Measurements from ENCODE around the gene RAD51D.
"Not testable (repeated sequence)": the region's sequence is repeated elsewhere in the genome, so short reads cannot be mapped to it uniquely, and the experiment has no call there.

RAD51D gene

DNA sequence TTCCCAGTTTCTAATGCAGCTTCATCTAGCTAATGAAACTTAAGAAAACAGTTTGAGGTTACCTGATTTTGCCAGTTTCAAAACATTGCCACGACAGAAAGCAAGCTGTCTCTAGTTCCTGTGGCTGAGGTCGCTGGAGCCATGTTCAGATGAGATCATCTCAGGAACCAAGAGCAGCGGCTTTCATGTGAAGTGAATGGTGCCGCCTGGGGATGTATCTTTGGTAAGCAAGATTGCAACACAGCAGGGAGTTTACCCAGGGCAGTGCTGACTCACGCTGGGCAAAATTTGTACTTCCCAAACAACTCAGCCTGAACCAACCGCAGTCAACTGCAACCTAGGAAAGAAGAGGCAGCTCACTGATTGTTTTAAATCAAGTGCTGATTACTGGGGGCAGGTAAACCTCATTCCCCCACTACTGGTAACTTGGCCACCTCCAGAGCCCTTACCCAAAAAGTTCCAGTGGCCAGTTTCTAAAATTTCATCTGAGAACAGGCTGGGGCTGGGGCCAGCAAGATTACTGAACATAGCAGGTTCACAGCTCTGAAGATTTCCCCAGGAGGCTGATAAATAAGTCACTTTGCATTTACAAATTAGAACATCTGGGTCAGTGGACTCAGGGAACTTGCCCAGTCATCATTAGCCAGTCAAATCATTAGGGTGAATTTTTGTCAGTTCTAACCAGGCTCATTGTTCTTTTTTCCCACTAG lies 56.0 kb downstream of the RAD51D start, which contains the start of gene RFFL:
Gene RFFL, minus strand, starts transcription at position 194 of the 710 bp plus-strand sequence. CDS start 37,154 bp downstream, outside the sequence.
- peak; percentile 39 for DNase-seq

DNA sequence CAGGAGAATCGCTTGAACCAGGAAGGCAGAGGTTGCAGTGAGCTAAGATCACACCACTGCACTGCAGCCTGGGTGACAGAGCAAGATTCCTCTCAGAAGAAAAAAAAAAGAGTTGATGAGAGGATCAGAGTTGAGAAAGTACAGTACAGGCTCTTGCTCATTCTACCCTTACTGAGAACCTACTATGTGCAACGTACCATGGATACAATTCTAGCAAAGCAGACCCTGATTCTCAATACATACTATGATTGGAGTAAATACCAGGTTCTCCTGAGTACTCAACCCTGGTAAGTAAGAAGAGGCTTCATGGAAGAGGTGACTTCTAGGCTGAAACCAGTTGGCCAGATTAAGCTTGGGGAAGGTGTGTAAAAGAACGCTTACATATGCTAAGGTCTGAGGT lies 57.4 kb downstream of the RAD51D start:
- no peak for DNase-seq

DNA sequence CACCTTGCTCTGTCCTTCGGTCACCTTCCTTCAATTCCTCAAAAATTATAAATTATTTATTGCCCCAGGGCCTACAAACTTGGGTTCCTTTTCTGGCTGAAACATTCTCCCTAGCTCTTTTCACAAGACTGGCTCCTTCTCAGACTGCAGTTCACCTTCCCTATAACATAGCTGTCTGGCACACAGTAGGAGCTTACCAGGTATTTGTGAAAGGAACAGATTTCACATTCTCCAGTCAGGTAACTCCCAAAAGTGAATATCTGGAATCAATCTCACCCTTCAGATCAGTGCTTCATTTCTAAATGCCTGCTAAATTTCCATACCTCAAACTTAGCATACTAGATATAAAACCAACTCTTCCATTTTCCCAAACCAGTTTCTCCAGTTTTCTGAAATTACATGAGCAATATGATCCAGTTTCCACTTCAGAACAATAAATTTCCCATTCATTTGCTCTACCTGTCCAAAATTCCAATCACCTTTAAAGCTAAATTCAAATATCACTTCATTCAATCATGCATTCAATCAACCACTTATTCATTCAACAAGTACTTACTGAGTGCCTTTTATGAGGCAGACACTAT lies 62.2 kb downstream of the RAD51D start:
- peak; percentile 41 for DNase-seq

DNA sequence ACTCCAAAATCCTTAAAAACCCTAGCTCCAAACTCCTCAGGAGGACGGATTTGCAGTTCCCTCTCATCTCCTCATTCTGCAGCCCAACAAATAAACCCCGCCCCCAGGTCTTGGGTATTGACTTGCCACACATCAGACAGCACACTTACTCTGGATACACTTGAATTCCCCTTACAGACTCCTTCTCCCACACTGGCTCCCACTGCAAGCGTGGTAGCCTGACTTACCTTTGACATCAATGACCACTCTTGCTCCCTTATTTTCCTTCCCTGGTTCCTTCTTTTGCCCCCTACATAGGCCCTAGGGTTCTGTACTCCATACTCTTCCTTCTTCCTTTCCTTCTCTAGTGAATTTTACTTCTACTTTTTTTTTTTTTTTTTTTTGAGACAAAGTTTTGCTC lies 63.6 kb downstream of the RAD51D start:
- no peak for DNase-seq

DNA sequence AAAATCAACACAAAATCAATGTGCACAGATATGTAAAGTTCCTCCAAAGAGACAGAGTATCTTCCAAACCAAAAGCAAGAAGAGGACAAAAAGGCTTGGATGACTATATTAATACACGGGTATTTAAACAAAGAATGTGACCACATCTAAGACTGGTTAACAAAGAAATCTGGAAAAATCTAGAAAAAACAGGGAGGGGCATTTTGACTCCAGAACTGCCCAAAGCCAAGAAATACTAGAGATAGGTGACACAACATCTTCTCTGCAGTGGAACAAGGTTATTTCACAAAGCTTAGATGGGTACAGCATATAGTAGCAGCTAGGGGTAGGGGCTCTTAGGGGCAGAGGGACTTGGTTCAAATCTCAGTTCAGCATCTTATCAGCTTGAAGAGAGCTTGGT lies 66.5 kb downstream of the RAD51D start:
- DNase-seq: no peak

DNA sequence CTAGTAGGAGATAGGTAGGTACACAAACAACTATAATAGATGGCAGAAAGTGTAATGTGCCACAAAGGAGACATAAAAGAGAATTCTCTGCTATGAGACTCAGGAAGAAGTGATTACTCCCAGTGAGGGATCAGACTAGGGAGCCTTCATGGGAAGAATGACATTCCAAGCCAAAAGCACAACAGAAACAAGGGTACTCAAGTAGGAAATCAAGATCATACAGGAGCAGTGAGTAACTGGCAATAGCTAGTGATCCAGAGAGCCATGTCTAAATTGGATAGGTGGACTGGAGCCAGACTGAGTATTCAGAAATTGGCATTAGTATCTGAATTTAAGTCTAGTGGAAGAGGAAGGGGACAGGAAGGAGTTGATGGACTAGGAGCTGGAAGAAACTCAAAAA lies 66.9 kb downstream of the RAD51D start:
- no peak for DNase-seq

DNA sequence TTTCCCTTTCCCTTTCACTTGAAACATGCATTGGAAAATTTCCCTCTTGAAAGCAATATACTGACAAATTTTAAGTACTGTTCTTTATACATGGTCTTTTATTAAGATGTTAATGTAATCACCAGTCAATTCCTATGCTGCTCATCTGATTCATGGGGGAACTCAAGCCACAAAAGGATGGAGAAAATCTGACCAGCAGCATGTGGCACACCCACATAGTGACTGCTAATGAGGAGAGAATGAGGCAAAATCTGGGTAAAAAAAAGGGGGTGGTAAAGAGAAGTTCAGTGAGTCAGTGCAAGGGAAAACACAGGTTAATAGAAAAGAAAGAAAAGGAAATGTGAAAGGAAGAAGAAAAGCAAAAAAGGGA lies 67.4 kb downstream of the RAD51D start:
- no peak for DNase-seq

DNA sequence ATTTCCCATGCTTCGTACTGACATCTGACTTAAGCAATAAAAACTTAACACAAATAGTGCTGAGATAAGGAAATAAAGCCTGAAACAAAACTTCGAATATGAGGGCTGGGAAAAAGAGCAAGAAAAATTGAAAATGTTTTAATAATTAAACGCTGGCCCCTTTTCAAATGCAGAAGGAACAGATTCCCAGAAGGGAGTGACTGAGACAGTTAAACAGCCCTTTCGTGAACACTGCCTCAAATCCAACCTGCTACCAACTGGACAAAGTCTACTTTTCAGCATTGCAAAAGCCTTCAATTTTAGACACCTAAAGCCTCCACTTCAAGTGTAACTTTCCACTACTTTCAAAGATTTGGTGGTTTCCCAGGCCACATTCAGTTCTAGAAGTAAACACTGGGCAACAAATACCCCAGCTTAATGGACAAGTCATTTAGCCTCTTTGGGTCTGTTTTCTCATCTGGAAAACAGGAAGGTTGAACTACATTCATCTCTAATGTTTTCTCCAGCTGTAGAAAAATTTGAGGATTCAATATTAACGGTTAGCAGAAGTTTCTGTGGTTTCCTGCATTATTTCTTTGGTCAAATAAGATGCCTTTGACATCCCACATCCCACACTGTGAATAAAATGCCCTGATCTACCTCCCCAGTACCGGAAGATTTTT lies 68.0 kb downstream of the RAD51D start:
- no peak for DNase-seq

DNA sequence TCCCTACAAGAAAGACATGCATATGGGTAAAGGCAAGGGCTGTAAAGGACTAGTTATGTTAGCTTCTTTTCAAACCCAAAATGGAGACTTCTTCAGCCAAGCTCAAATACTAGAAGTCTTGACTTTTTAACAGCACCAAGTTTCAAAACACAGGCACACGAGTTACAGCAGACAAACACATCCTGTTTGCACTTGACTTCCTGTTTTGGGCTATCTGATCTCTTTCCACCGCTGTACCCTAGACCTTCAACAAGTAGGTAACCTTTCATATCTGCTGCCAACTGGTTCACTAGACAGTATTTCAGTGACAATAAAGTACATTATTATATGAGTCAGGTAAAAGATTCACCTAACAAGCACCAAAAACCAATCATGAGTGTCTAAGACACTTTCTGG lies 68.5 kb downstream of the RAD51D start:
- peak; percentile 11 for DNase-seq

DNA sequence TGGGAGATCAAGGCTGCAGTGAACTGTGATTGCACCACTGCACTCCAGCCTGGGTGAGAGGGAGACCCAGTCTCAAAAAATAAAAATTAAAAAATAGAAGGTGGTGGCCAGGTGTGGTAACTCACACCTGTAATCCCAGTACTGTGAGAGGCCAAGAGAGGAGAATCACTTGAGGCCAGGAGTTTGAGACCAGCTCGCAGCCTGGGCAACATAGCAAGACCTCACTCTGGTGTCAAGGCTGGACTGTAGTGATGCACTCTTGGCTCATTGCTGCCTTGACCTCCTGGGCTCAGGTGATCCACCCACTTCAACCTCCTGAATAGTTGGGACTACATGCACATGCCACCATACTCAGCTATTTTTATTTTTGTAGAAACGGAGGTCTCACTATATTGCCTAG lies 69.5 kb downstream of the RAD51D start:
- DNase-seq: no peak

DNA sequence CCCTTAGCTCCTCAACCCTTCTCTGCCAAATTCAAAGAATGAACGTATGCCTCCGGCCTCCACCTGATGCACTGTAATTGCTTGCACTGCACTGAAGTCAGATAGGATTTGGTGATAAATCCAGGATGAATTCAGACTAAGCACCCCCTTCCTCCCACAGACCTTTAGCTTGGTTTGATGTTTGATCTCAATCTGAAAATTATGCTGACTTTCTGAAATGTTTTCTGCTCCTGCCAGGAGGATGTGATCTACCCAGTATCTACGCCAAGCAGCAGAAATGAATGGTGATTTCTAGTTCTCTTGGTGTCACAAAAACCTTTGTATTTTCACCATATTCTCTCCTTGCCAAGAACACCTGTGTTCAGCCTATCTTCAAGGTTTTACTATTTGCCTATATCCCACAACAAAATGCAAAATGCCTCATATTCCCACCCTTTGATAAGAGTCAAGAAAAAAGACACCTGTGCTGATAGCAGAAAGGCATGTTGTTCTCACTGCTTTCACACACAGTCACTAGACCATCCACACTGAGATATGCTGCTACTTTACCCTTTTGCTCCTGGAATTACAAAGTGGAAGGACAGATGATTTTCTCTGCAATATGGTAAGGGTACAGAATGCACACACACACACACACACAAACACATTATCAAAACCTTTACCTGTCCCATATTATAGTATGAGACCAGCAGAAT lies 70.8 kb downstream of the RAD51D start:
- no peak for DNase-seq

DNA sequence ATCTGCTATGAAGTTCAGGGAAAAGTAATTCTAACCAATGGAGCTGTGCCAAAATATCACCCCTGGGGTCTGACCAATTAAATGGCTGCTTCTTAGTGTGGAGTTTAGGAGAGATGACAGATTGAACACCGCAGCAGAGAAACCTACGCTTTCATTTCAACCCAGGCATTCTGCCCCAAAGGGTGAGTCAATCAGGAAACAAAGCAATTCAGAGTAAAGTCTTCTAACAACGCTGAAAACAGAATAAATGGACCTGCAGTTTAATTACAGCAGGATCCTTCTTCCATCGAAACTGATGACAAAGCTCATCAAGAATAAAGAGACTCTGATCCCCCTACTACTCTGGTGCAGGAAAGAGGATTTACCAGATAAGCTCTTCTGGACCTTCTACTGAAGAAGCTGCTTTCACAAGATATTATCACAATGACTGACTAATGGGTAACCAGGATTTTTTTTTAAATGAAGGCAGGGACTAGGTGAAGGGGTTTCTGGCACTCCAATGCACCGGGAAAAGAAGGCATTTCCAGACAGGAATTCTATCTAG lies 72.8 kb downstream of the RAD51D start:
- DNase-seq: no peak

DNA sequence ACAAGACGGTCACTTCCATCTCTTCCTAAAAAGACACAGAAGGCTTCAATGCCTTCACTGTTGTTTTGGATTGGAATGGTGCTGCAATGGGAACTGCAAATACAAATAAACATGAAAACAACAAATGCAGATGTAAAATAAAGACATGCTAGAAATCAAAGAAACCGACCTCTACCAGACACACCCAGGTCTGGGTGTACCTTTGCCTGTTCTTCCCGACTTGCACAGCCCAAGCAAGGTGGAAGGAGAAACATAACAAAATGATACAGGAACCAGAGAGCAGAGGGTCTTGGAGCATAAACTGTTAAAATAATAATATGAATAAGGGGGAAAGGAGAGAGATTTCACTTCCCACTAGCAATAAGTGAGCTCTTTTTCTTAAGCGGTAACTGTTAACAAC lies 73.4 kb downstream of the RAD51D start:
- no peak for DNase-seq

DNA sequence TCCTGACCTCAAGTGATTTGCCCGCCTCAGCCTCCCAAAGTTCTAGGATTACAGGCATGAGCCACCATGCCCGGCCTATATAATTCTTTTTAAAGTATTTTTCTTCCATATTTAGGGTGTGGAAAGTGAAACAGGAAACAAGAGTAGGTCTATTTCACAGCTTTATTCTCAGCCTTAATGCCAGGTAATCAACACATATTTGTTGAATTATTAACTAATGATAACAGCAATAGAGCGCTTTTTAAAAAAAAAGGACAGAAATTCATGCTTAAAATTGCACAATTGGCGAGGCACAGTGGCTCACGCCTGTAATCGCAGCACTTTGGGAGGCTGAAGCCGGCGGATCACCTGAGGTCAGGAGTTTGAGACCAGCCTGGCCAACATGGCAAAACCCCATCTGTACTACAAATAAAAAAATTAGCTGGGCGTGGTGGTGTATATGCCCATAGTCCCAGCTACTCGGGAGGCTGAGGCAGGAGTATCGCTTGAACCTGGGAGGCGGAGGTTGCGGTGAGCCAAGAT lies 74.1 kb downstream of the RAD51D start:
- DNase-seq: not testable (repeated sequence)

DNA sequence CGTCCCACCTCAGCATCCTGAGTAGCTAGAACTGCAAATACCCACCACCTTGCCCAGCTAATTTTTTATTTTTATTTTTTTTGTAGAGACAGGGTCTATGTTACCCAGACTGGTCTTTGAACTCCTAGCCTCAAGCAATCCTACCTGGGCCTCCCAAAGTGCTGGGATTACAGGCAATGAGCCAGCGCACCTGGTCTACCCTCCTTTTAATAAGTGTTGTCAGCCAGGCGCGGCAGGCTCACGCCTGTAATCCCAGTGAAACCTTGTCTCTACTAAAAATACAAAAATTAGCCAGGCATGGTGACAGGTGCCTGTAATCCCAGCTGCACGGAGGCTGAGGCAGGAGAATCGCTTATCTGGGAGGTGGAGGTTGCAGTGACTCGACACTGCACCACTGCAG lies 75.5 kb downstream of the RAD51D start:
- no peak for DNase-seq

All from NCI-H2029 treated with DMSO at 0.1 percent for 48 hours (cell line).